GM19240 (cell line): Measurements from ENCODE around the gene SLC34A1.
A peak's percentile ranks its signal among the peaks of the same experiment; 100 is the strongest.
"Not testable (repeated sequence)": the region's sequence is repeated elsewhere in the genome, so short reads cannot be mapped to it uniquely, and the experiment has no call there.

Experiments
- DNase-seq: peaks from one replicate; pipeline ENCODE4 v3.0.0; 2011; ENCODE audit warnings: low spot score; ENCODE audit not compliant: insufficient read length

The SLC34A1 gene

GRCh38 chr5:177354711-177355110 lies 29.5 kb upstream of the SLC34A1 start:
- no peak for DNase-seq

GRCh38 chr5:177355162-177355867 lies 28.9 kb upstream of the SLC34A1 start:
- DNase-seq: no peak

- no peak for DNase-seq
Measured at GRCh38 chr5:177355868-177356168, 28.4 kb upstream of the SLC34A1 start.

GRCh38 chr5:177356746-177357145 lies 27.5 kb upstream of the SLC34A1 start:
- DNase-seq: no peak

GRCh38 chr5:177357146-177357458 lies 27.1 kb upstream of the SLC34A1 start:
- no peak for DNase-seq

GRCh38 chr5:177357459-177358351 lies 26.5 kb upstream of the SLC34A1 start, which contains the start of gene RGS14:
Gene RGS14, plus strand, starts transcription at chr5:177357924. Its CDS starts 101 bp downstream, at chr5:177358025.
- peak; percentile 93 for DNase-seq

GRCh38 chr5:177358370-177358819 lies 25.8 kb upstream of the SLC34A1 start:
- DNase-seq: no peak

- DNase-seq: no peak
Measured at GRCh38 chr5:177359451-177359851, 24.8 kb upstream of the SLC34A1 start.

GRCh38 chr5:177359860-177360259 lies 24.4 kb upstream of the SLC34A1 start:
- no peak for DNase-seq

- not testable (repeated sequence) for DNase-seq
Measured at GRCh38 chr5:177360740-177361139, 23.5 kb upstream of the SLC34A1 start.

GRCh38 chr5:177361418-177362291 lies 22.6 kb upstream of the SLC34A1 start:
- no peak for DNase-seq

- no peak for DNase-seq
Measured at GRCh38 chr5:177362292-177362609, 22.0 kb upstream of the SLC34A1 start.

- DNase-seq: no peak
Measured at GRCh38 chr5:177362610-177363507, 21.4 kb upstream of the SLC34A1 start.

- DNase-seq: no peak
Measured at GRCh38 chr5:177363565-177363964, 20.7 kb upstream of the SLC34A1 start.

- no peak for DNase-seq
Measured at GRCh38 chr5:177364159-177364962, 19.9 kb upstream of the SLC34A1 start.

- DNase-seq: no peak
Measured at GRCh38 chr5:177365845-177366527, 18.2 kb upstream of the SLC34A1 start.

GRCh38 chr5:177366528-177367322 lies 17.5 kb upstream of the SLC34A1 start:
- DNase-seq: no peak

- no peak for DNase-seq
Measured at GRCh38 chr5:177367323-177367848, 16.8 kb upstream of the SLC34A1 start.
